IMR-90 (cell line): ENCODE measurements around the gene OSBPL9.

Experiments
- CTCF ChIP-seq: conservative IDR thresholded peaks from 2 replicates; pipeline ENCODE4 v1.5.1; 2012; ENCODE audit warnings: mild to moderate bottlenecking, low read depth, low read length, improper control_type of control experiment
- POLR2A ChIP-seq: IDR thresholded peaks from 2 replicates; pipeline ENCODE4 v1.6.1; 2012; ENCODE audit warnings: mild to moderate bottlenecking, low read depth, low read length
- RAD21 ChIP-seq: IDR thresholded peaks from 2 replicates; pipeline ENCODE4 v1.6.1; 2012; ENCODE audit warnings: low read length, improper control_type of control experiment
- RCOR1 ChIP-seq: IDR thresholded peaks from 2 replicates; pipeline ENCODE4 v1.6.1; 2012; ENCODE audit warnings: mild to moderate bottlenecking, low read length, improper control_type of control experiment; ENCODE audit not compliant: insufficient replicate concordance

- TF ChIP-seq RAD21 (no peak), CTCF (no peak), POLR2A (no peak), RCOR1 (no peak)
Measured at GRCh38 chr1:51650198-51650597, 33.3 kb downstream of the OSBPL9 start.
